ENCODE results near the gene KPNA3. TPM values are rescaled to one million over a fixed set of nuclear protein-coding genes. Genes with fewer than 3 reads are reported as not detected.

KPNA3 gene
- total and polyA plus RNA-seq, 2 donors (not counting 3 experiments of a cell fraction or from before 2014, with no cell fraction given), result 19.6 to 60.4 TPM

DNA sequence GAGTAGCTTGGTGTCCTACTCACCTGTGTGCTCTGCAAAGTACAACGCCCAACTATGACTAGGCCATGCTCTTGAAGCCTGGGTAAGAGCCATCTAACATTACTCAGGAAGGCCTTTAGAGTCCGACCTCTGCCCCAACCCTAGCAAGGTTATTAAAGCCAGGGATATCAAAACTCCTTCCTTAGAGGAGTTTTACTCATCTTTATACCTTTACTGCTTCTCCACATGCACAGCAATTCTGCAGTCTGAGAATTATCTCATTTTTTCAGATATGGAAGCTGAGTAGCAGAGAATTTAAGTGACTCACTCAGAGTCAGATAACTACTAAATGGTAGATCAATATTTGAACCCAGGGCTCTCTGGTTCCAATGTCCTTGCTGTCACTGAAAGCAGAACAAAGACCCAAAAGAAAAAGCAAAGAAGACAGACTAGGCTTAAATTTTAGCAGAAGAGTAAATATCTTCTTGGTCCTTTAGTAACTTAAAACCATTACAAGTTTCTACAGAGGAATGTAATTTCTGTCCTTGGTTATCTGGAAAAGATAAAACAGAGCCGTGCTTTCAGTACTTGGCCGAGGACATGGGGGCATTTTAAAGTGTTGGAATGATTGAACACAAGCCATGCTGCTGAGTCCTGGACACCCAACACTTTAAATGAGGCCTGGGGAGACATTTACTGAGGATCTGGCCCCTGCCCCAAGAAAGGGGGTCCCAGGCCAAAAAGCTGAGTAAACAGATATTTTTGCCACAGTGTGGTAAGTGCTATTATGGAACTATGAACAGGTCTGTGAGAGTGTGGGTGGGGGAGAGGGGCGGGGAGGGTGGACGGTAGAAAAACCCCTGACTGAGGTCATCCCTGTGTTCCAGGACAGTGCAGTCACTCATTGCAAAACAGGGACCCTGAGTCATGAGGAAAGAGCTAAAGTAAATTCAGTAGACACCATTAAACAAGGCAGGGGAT lies 18.4 kb upstream of the KPNA3 start:
- H3K36me3 ChIP-seq (ENCODE audit: control insufficient read depth in 2 of 2, extremely low read depth in 1 of 2, insufficient read depth in 2 of 2, low read length in 2 of 2), result no peaks in the 10 kb centered on the region
- intact Hi-C loops (cut with micrococcal nuclease) (no loop called here), dilution Hi-C loops (cut with MboI; ENCODE audit: extremely low pct_ligation_motif_present, low sequenced_read_pairs) (no loop called here)
- H3K9me1 ChIP-seq (replicated peaks; ENCODE audit: control insufficient read depth, extremely low read depth, insufficient read depth, low read length), result no peaks in the 10 kb centered on the region
- H4K20me1 ChIP-seq (replicated peaks; ENCODE audit: control insufficient read depth, extremely low read depth, insufficient read depth, low read length), result no peaks in the 10 kb centered on the region
- H3K4me2 ChIP-seq (ENCODE audit: insufficient read depth, low read length), result no peak overlapping the region
- H3K79me2 ChIP-seq (ENCODE audit: control insufficient read depth, insufficient read depth, low read length), result no peaks in the 10 kb centered on the region
- H2AFZ ChIP-seq (ENCODE audit: low read depth, low read length), result no peak overlapping the region
- FAIRE-seq, result no peak
- CTCF ChIA-PET, result interaction anchor here (0.6 to 0.7 kb wide), 2 partner anchors 13 to 44 kb away, joined by 3 to 4 read pairs; no protein-coding TSS in a partner anchor
- no peak for TF ChIP-seq EZH2 (IDR thresholded peaks at IDR 0.05; ENCODE audit: borderline replicate concordance, low read depth, low read length, severe bottlenecking)
- TF ChIP-seq, protein P1, sequence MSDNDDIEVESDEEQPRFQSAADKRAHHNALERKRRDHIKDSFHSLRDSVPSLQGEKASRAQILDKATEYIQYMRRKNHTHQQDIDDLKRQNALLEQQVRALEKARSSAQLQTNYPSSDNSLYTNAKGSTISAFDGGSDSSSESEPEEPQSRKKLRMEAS (IDR thresholded peaks at IDR 0.05; ENCODE audit: insufficient read depth, insufficient read length), result no peak
- TF ChIP-seq MYC (IDR thresholded peaks at IDR 0.05; ENCODE audit: low read depth, low read length), result no peak
- no peak for TF ChIP-seq JUN (IDR thresholded peaks at IDR 0.05; ENCODE audit: borderline replicate concordance, insufficient read depth, insufficient read length, low read depth)
- no peak for TF ChIP-seq FOS (IDR thresholded peaks at IDR 0.05; ENCODE audit: borderline replicate concordance, insufficient read depth, low read length)
- TF ChIP-seq GATA2 (IDR thresholded peaks at IDR 0.05; ENCODE audit: insufficient read depth, insufficient read length, low read depth, low read length), result no peak
- TF ChIP-seq POLR2A (IDR thresholded peaks at IDR 0.05; ENCODE audit: low read depth, low read length), result no peak
- no peak for TF ChIP-seq POLR2AphosphoS5 (IDR thresholded peaks at IDR 0.05; ENCODE audit: insufficient read depth, low read depth, low read length)
- TF ChIP-seq, protein P2, sequence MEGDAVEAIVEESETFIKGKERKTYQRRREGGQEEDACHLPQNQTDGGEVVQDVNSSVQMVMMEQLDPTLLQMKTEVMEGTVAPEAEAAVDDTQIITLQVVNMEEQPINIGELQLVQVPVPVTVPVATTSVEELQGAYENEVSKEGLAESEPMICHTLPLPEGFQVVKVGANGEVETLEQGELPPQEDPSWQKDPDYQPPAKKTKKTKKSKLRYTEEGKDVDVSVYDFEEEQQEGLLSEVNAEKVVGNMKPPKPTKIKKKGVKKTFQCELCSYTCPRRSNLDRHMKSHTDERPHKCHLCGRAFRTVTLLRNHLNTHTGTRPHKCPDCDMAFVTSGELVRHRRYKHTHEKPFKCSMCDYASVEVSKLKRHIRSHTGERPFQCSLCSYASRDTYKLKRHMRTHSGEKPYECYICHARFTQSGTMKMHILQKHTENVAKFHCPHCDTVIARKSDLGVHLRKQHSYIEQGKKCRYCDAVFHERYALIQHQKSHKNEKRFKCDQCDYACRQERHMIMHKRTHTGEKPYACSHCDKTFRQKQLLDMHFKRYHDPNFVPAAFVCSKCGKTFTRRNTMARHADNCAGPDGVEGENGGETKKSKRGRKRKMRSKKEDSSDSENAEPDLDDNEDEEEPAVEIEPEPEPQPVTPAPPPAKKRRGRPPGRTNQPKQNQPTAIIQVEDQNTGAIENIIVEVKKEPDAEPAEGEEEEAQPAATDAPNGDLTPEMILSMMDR (IDR thresholded peaks at IDR 0.05; ENCODE audit: extremely low read depth in 1 of 2, insufficient read depth in 1 of 2, low read depth in 1 of 2, low read length in 2 of 2), result no peak
- H3K4me3 ChIP-seq (replicated peaks in 1 of 3; ENCODE audit: insufficient read depth in 1 of 3, low read depth in 1 of 3, low read length in 3 of 3), result no peak overlapping the region
- DNase-seq (ENCODE audit: low read depth, low spot score), result no peak
- no peak overlapping the region for H3K9ac ChIP-seq (replicated peaks; ENCODE audit: extremely low read depth, insufficient read depth, low read length)
- no peaks in the 10 kb centered on the region for H3K4me1 ChIP-seq (ENCODE audit: control insufficient read depth, extremely low read depth, insufficient read depth, low read length)
- H3K27ac ChIP-seq (ENCODE audit: insufficient read depth, low read depth, low read length), result no peak overlapping the region
- peaks cover 37 to 47% of the 10 kb centered on the region in 2 experiments for H3K27me3 ChIP-seq (ENCODE audit: control insufficient read depth in 2 of 2, insufficient read depth in 2 of 2, low read length in 2 of 2)
- no TSS peak for BruUV-seq (replicated peaks)
- POLR2A ChIA-PET, result no interaction called here
- H3K9me3 ChIP-seq (replicated peaks; ENCODE audit: control insufficient read depth, insufficient read depth, low read length), result no peaks in the 10 kb centered on the region
